Fibroblast of lung (primary cell): ENCODE results near the gene CLASP1.

Experiments used
- EZH2 ChIP-seq: IDR thresholded peaks from 2 replicates; pipeline ENCODE4 v1.5.1; 2012; ENCODE audit warnings: low read length, control low read depth, mild to moderate bottlenecking; ENCODE audit errors: missing control alignments
- TF ChIP-seq, protein P1 (sequence below), 2 donors: IDR thresholded peaks in 1 of 2; conservative IDR thresholded peaks in 1 of 2; 1 replicate in 1 of 2; 2 replicates in 1 of 2; pipeline ENCODE4 v1.5.1; 2011 to 2012; ENCODE audit warnings: low read length in 2 of 2, control low read depth in 1 of 2, inconsistent platforms in 1 of 2, low read depth in 1 of 2, mild to moderate bottlenecking in 1 of 2

DNA sequence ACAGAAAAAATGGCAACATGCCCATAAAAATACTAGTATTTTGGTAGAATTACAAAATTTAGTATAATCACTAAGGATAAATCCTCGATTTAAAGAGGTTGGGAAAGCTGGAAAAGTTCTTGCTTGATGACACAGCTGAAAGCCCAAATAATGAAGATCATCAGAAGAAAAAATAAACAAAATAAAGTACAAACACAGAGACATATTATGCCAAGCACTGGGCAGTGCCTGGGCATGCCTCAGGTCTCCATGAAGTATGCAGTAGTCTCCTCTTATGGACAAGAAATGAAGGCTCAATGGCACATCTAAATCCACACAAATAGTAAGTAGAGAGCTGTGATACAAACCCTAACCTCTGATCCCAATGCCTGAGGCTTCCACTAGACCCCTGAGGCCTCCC, 60.9 kb downstream of the CLASP1 start:
- TF ChIP-seq, protein P1, sequence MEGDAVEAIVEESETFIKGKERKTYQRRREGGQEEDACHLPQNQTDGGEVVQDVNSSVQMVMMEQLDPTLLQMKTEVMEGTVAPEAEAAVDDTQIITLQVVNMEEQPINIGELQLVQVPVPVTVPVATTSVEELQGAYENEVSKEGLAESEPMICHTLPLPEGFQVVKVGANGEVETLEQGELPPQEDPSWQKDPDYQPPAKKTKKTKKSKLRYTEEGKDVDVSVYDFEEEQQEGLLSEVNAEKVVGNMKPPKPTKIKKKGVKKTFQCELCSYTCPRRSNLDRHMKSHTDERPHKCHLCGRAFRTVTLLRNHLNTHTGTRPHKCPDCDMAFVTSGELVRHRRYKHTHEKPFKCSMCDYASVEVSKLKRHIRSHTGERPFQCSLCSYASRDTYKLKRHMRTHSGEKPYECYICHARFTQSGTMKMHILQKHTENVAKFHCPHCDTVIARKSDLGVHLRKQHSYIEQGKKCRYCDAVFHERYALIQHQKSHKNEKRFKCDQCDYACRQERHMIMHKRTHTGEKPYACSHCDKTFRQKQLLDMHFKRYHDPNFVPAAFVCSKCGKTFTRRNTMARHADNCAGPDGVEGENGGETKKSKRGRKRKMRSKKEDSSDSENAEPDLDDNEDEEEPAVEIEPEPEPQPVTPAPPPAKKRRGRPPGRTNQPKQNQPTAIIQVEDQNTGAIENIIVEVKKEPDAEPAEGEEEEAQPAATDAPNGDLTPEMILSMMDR (conservative IDR thresholded peaks at IDR 0.05 in 1 of 2, IDR thresholded peaks at IDR 0.05 in 1 of 2; ENCODE audit: low read depth in 1 of 2, low read length in 2 of 2): no peak
- TF ChIP-seq EZH2: no peak
